Gastrocnemius medialis (tissue), 4 donors: Measurements from ENCODE around the gene SLC39A8. TPM values are rescaled to one million over a fixed set of nuclear protein-coding genes. Genes with fewer than 3 reads are reported as not detected.
"Not testable (repeated sequence)": the region's sequence is repeated elsewhere in the genome, so short reads cannot be mapped to it uniquely, and the experiment has no call there.

Experiments
- ATAC-seq, 2 donors: fragments of 150-250 bp; one replicate each; pipeline ENCODE4 v1.9.1; 2016
- DNase-seq, 2 donors: peaks; one replicate each; pipeline ENCODE4 v3.0.0-alpha.2; 2019
- H3K27ac ChIP-seq, 4 donors: fragments of 200-600 bp; sonication (generic); 1 replicate in 1 of 4; 2 replicates in 3 of 4; pipeline ENCODE4 v1.5.1; 2016 to 2018; ENCODE audit warnings: mild to moderate bottlenecking in 2 of 4, moderate library complexity in 1 of 4
- H3K27me3 ChIP-seq, 3 donors: fragments of 200-600 bp; sonication (generic) in 2 of 3; 1 replicate in 1 of 3; 2 replicates in 2 of 3; pipeline versions ENCODE4 v1.5.1 to v1.6.0; 2016 to 2019; ENCODE audit warnings: mild to moderate bottlenecking in 1 of 3, moderate library complexity in 1 of 3
- H3K36me3 ChIP-seq, 2 donors: fragments of 200-600 bp; sonication (generic) in 1 of 2; one replicate each; pipeline ENCODE4 v1.5.1; 2017 to 2018
- H3K4me1 ChIP-seq, 2 donors: fragments of 200-600 bp; sonication (generic) in 1 of 2; one replicate each; pipeline ENCODE4 v1.5.1; 2016 to 2017; ENCODE audit warnings: mild to moderate bottlenecking in 2 of 2
- H3K4me3 ChIP-seq, 4 donors: fragments of 200-600 bp; sonication (generic) in 3 of 4; 1 replicate in 1 of 4; 2 replicates in 3 of 4; pipeline ENCODE4 v1.5.1; 2016 to 2019; ENCODE audit warnings: mild to moderate bottlenecking in 2 of 4
- H3K9me3 ChIP-seq, 3 donors: fragments of 200-600 bp; sonication (generic) in 2 of 3; 1 replicate in 1 of 3; 2 replicates in 2 of 3; pipeline ENCODE4 v1.5.1; 2016 to 2019
- CTCF ChIP-seq, 5 experiments: fragments of 450-650 bp in 3 of 5; fragments of 200-600 bp in 2 of 5; sonication (generic) in 2 of 5; IDR thresholded peaks in 4 of 5; conservative IDR thresholded peaks in 1 of 5; 1 replicate in 4 of 5; 2 replicates in 1 of 5; pipeline ENCODE4 v1.5.1; 2016 to 2019; ENCODE audit warnings: antibody characterized with exemption in 5 of 5, mild to moderate bottlenecking in 3 of 5, moderate library complexity in 3 of 5
- POLR2A ChIP-seq, 2 donors: fragments of 450-650 bp; IDR thresholded peaks; one replicate each; pipeline ENCODE4 v1.6.1; 2017; ENCODE audit warnings: antibody characterized with exemption in 2 of 2, mild to moderate bottlenecking in 2 of 2, moderate library complexity in 2 of 2
- in situ Hi-C, 4 donors: fragments of 200-750 bp; cut with MboI; loops; one replicate each; pipeline versions ENCODE4 v1.15.0 to v1.8.0; 2017; ENCODE audit warnings: low sequenced_read_pairs in 4 of 4
- intact Hi-C: fragments of 100-400 bp; cut with DNase I; formaldehyde crosslinking; loops from one replicate; pipeline ENCODE4 v1.15.1; 2023; ENCODE audit warnings: low total_unique reads
- total RNA-seq, 4 donors: library from RNA; depleted of rRNA; stranded (reverse); fragments of >200 nt; gene quantifications; one replicate each; pipeline versions ENCODE4 v1.1.0 to v1.2.3, GENCODE V29; 2016

The SLC39A8 gene
- total RNA-seq, 4 donors from 2014 or later = 1.2 to 1.8 (median 1.7) TPM

- H3K36me3 ChIP-seq = no peaks in the 10 kb centered on the region
- ATAC-seq (no peak), DNase-seq (no peak)
- no peaks in the 10 kb centered on the region for H3K27me3 ChIP-seq
- intact Hi-C loops = no loop called here
- in situ Hi-C loops = no loop called here
- no peak overlapping the region for H3K27ac ChIP-seq
- no peaks in the 10 kb centered on the region for H3K9me3 ChIP-seq
- TF ChIP-seq CTCF (IDR thresholded peaks at IDR 0.05 in 4 of 5, conservative IDR thresholded peaks at IDR 0.05 in 1 of 5) (no peak), POLR2A (IDR thresholded peaks at IDR 0.05) (no peak)
- H3K4me1 ChIP-seq = no peaks in the 10 kb centered on the region
- no peak overlapping the region for H3K4me3 ChIP-seq
Observed at GRCh38 chr4:102247041-102247440, 98.2 kb downstream of the SLC39A8 start.

GRCh38 chr4:102246416-102246815, 98.9 kb downstream of the SLC39A8 start:
- Histone ChIP-seq H3K27me3 (no peaks in the 10 kb centered on the region), H3K9me3 (no peaks in the 10 kb centered on the region), H3K4me3 (no peak overlapping the region), H3K36me3 (no peaks in the 10 kb centered on the region), H3K27ac (no peak overlapping the region), H3K4me1 (no peaks in the 10 kb centered on the region)
- ATAC-seq (no peak), DNase-seq (no peak)
- TF ChIP-seq CTCF (IDR thresholded peaks at IDR 0.05 in 4 of 5, conservative IDR thresholded peaks at IDR 0.05 in 1 of 5) (no peak), POLR2A (IDR thresholded peaks at IDR 0.05) (no peak)
- intact Hi-C loops = no loop called here
- in situ Hi-C loops = no loop called here

- no peak for ATAC-seq
Observed at GRCh38 chr4:102244878-102245535, 100.3 kb downstream of the SLC39A8 start.

GRCh38 chr4:102243296-102243695, 102.0 kb downstream of the SLC39A8 start:
- H3K27ac ChIP-seq, H3K36me3 ChIP-seq, in situ Hi-C loops, H3K9me3 ChIP-seq, intact Hi-C loops, H3K4me1 ChIP-seq, H3K4me3 ChIP-seq, H3K27me3 ChIP-seq, ATAC-seq, DNase-seq: not testable (repeated sequence)

More at GRCh38 chr4:102244878-102245535, 100.3 kb downstream of the SLC39A8 start:
- TF ChIP-seq POLR2A (IDR thresholded peaks at IDR 0.05) = no peak
- TF ChIP-seq CTCF (IDR thresholded peaks at IDR 0.05 in 4 of 5, conservative IDR thresholded peaks at IDR 0.05 in 1 of 5) = no peak
- Histone ChIP-seq H3K27me3 (no peaks in the 10 kb centered on the region), H3K27ac (no peak overlapping the region), H3K4me3 (no peak overlapping the region), H3K4me1 (no peaks in the 10 kb centered on the region), H3K9me3 (no peaks in the 10 kb centered on the region), H3K36me3 (no peaks in the 10 kb centered on the region)
- DNase-seq = no peak
- intact Hi-C loops = no loop called here
- in situ Hi-C loops = no loop called here

GRCh38 chr4:102234243-102234838, 110.9 kb downstream of the SLC39A8 start:
- intact Hi-C loops (no loop called here), in situ Hi-C loops (no loop called here)
- no peak for ATAC-seq
- Histone ChIP-seq H3K27me3 (no peaks in the 10 kb centered on the region), H3K4me3 (no peak overlapping the region), H3K4me1 (no peaks in the 10 kb centered on the region), H3K9me3 (no peaks in the 10 kb centered on the region), H3K36me3 (no peaks in the 10 kb centered on the region), H3K27ac (no peak overlapping the region)
- DNase-seq = no peak
- TF ChIP-seq CTCF (IDR thresholded peaks at IDR 0.05 in 4 of 5, conservative IDR thresholded peaks at IDR 0.05 in 1 of 5) (no peak), POLR2A (IDR thresholded peaks at IDR 0.05) (no peak)
